Peyer's patch (tissue), 4 donors: ENCODE results near the gene CLEC7A.

Experiments used
- POLR2A ChIP-seq, 2 donors: fragments of 450-650 bp; IDR thresholded peaks; one replicate each; pipeline ENCODE4 v1.5.1; 2017; ENCODE audit warnings: antibody characterized with exemption in 2 of 2, mild to moderate bottlenecking in 2 of 2, moderate library complexity in 2 of 2
- TF ChIP-seq, protein P1 (sequence below), 6 experiments: fragments of 450-650 bp in 4 of 6; fragments of 200-600 bp in 2 of 6; sonication (generic) in 1 of 6; IDR thresholded peaks; one replicate each; pipeline ENCODE4 v1.5.1; 2017 to 2019; ENCODE audit warnings: antibody characterized with exemption in 6 of 6, mild to moderate bottlenecking in 3 of 6, moderate library complexity in 1 of 6

GRCh38 chr12:10121278-10121677 lies 8.7 kb downstream of the CLEC7A start:
- TF ChIP-seq, protein P1, sequence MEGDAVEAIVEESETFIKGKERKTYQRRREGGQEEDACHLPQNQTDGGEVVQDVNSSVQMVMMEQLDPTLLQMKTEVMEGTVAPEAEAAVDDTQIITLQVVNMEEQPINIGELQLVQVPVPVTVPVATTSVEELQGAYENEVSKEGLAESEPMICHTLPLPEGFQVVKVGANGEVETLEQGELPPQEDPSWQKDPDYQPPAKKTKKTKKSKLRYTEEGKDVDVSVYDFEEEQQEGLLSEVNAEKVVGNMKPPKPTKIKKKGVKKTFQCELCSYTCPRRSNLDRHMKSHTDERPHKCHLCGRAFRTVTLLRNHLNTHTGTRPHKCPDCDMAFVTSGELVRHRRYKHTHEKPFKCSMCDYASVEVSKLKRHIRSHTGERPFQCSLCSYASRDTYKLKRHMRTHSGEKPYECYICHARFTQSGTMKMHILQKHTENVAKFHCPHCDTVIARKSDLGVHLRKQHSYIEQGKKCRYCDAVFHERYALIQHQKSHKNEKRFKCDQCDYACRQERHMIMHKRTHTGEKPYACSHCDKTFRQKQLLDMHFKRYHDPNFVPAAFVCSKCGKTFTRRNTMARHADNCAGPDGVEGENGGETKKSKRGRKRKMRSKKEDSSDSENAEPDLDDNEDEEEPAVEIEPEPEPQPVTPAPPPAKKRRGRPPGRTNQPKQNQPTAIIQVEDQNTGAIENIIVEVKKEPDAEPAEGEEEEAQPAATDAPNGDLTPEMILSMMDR (IDR thresholded peaks at IDR 0.05): no peak
- no peak for TF ChIP-seq POLR2A (IDR thresholded peaks at IDR 0.05)
